Stimulated activated CD4-positive, alpha-beta T cell treated with anti-CD3 and anti-CD28 coated beads, TNF-alpha, amount 100 ng/mL, for 48 hours (primary cell): ENCODE results near the gene PLA2G4A.
"Not testable (repeated sequence)": the region's sequence is repeated elsewhere in the genome, so short reads cannot be mapped to it uniquely, and the experiment has no call there.

Experiments used
- DNase-seq, 3 donors: peaks; one replicate each; pipeline ENCODE4 v3.0.0-alpha.2; 2020; ENCODE audit warnings: low read depth in 3 of 3

Gene PLA2G4A

GRCh38 chr1:186921386-186921785 is 92.6 kb downstream of the PLA2G4A start:
- DNase-seq: not testable (repeated sequence)

GRCh38 chr1:186922814-186923213 is 94.1 kb downstream of the PLA2G4A start:
- DNase-seq: not testable (repeated sequence)

GRCh38 chr1:186923486-186923885 is 94.7 kb downstream of the PLA2G4A start:
- DNase-seq: no peak

- DNase-seq: no peak
Observed at GRCh38 chr1:186925881-186926669, 97.3 kb downstream of the PLA2G4A start.

- no peak for DNase-seq
Observed at GRCh38 chr1:186927884-186928283, 99.1 kb downstream of the PLA2G4A start.

- no peak for DNase-seq
Observed at GRCh38 chr1:186930238-186930637, 101.5 kb downstream of the PLA2G4A start.

- DNase-seq: no peak
Observed at GRCh38 chr1:186937016-186937670, 108.4 kb downstream of the PLA2G4A start.

GRCh38 chr1:186943891-186944686 is 115.3 kb downstream of the PLA2G4A start:
- DNase-seq: no peak

- no peak for DNase-seq
Observed at GRCh38 chr1:186945146-186945545, 116.4 kb downstream of the PLA2G4A start.

- DNase-seq: no peak
Observed at GRCh38 chr1:186948535-186948934, 119.8 kb downstream of the PLA2G4A start.

GRCh38 chr1:186949173-186949572 is 120.4 kb downstream of the PLA2G4A start:
- DNase-seq: no peak

- no peak for DNase-seq
Observed at GRCh38 chr1:186950547-186950946, 121.8 kb downstream of the PLA2G4A start.

- no peak for DNase-seq
Observed at GRCh38 chr1:186953876-186954275, 125.1 kb downstream of the PLA2G4A start.

- no peak for DNase-seq
Observed at GRCh38 chr1:186957314-186957713, 128.6 kb downstream of the PLA2G4A start.

- DNase-seq: no peak
Observed at GRCh38 chr1:186958520-186958919, 129.8 kb downstream of the PLA2G4A start.

- DNase-seq: no peak
Observed at GRCh38 chr1:186960861-186961260, 132.1 kb downstream of the PLA2G4A start.

GRCh38 chr1:186965847-186966246 is 137.1 kb downstream of the PLA2G4A start:
- DNase-seq: no peak

GRCh38 chr1:186966456-186966855 is 137.7 kb downstream of the PLA2G4A start:
- DNase-seq: no peak

- no peak for DNase-seq
Observed at GRCh38 chr1:186967656-186968394, 139.1 kb downstream of the PLA2G4A start.

GRCh38 chr1:186974774-186975181 is 146.0 kb downstream of the PLA2G4A start:
- no peak for DNase-seq

GRCh38 chr1:186975220-186975619 is 146.5 kb downstream of the PLA2G4A start:
- DNase-seq: no peak

GRCh38 chr1:186976700-186977099 is 148.0 kb downstream of the PLA2G4A start:
- DNase-seq: no peak
